ENCODE results near the gene TRERF1.

Gene TRERF1

DNA sequence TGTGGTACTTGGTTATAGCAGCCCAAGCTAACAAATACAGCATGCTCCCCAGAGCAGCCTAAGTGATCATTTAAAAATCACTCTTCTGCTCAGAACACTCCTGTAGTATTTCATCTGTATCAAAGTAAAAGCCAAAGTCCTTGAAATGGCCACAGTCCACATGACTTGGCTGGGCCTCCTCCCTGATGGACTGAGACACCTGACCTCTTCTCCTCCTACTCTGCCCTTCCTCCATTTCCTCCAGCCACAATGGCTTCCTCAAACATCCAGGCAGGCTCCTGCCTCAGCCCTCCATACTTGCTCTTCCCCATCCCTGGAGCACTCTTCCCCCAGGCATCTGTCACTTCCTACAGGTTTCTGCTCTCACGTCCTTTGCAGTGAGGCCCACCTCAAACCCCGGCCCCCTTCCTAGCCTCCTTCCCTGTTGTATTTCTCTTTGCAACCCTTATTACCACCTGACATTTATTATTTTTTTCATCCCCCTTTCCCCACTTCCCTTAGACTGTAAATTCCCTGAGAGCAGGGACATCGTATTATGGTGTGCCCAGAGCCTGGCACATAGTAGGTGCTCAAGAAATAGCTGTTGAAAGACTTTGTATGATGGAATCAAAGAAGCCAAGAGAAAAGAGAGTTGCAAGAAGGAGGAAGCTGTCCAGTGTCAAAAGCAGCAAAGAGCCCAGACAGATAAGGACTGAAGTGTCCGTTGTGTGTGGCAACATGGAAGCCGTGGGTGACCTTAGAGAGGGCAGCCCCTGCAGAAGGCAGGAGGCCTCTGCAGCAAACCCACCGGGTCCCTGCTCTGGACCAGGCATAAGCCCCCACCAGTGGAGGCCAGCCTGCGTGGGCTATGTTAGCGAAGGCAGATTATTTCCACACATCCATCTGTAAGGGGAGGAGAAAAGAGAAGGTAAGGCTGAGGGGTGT, 87.5 kb downstream of the TRERF1 start:
- DNase-seq, result no peak

DNA sequence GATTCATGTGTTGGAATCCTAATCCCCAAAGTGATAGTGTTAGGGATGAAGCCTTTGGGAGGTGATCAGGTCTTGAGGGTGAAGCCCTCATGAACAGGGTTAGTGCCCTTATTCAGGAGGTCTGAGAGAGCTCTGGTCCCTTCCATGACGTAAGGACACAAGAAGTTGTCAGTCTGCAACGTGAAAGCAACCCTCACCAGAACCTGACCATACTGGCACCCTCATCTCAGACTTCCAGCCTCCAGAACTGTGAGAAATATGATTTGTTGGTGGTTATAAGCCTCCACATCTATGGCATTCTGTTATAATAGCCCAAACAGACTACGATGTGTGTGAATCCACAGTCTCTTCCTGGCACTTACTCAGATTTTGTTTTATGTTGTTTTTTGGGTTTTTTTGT, 90.7 kb downstream of the TRERF1 start:
- no peak for DNase-seq

DNA sequence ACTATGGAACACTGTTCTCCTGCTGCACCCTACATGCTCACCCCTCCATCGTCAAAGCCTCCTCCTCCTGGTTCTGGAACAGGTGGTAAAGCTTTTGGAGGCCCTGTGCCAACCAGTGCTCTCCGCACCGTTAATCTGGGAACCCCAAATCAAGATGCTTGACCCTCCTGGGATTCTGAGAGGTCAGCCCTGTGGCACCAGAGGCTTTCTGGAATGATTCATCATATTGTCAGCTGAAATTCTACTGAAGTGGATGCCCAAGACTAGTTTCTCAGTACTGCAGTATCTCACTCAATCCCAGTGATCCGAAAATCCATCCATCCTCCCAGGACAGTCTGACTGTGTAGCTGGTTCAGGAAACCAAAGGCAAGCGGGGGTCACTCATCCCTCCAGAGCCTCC, 92.7 kb downstream of the TRERF1 start:
- no peak for DNase-seq

DNA sequence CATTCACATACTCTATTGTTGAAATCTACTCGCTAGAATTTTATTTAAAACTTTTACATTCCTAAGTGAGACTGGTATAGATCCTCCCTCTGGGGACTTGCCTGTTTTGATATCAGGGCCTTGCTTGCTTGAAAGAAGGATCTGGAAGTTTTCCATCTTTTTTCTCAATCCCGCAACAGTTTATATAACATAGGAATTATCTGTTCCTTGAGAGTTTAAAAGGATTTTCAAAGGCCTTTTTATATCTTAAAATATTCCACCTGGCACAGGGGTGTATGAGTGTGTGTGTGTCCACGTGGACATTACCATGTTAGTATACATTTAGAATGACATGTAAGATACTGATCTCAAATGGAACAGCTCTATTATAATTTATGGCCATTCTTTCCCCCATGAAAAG, 96.3 kb downstream of the TRERF1 start:
- no peak for DNase-seq

DNA sequence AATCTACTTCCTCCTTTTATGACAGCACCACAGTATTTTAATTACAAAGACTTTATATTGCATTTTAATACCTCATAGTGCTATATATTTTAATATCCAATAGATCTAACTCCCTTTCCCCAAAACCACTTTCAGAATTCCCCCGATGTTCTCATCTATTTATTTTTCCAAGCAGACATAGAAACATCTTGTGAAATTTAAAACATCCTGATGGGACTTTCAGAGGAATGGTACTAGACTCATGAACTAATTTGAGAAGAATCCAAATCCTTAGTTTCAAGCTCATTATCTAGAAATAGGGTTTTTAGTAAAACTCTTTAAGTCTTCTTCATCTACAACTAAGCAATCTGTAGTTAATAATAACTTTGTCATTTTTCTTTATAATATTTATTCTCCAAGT, 97.0 kb downstream of the TRERF1 start:
- DNase-seq, result no peak

DNA sequence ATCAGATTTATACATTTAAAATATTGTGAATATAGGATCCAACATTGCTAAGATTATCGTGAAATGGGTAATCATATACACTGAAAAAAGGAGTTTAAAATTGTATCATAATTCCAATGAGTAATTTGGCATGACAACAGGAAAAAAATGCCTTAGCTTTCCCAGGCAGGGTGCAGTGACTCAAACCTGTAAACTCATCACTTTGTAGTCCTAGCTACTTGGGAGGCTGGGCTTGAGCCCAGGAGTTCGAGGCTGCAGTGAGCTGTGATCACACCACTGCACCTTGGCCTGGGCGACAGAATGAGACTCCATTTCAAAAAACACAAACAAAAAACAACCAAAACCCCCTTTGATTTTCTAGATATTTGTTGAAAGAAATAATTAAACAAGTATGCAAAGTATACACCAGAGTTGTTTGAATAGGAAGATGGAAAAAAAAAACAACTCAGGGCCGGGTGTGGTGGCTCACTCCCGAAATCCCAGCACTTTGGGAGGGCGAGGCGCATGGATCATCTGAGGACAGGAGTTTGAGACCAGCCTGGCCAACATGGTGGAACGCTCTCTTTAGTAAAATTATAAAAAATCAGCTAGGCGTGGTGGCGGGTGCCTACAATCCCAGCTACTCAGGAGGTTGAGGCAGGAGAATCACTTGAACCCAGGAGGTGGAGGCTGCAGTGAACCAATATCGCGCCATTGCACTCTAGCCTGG, 98.7 kb downstream of the TRERF1 start:
- no peak for DNase-seq

DNA sequence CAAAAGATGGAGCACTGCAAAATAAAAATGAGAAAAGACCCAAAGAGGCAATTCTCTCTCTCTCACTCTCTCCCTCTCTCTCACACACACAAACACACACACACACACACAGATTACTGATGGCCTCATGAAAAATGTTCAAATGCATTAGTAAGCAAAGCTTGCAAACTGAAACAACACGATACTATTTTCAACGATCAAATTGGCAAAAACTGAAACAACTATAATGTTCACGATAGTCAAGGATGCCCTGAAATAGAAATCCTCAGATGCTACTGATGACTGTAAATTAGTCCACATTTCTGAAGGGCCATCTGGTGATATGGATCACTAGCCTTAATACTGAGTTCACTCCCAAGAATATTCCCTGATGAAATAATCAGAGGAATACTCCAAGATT, 100.8 kb downstream of the TRERF1 start:
- DNase-seq, result no peak

DNA sequence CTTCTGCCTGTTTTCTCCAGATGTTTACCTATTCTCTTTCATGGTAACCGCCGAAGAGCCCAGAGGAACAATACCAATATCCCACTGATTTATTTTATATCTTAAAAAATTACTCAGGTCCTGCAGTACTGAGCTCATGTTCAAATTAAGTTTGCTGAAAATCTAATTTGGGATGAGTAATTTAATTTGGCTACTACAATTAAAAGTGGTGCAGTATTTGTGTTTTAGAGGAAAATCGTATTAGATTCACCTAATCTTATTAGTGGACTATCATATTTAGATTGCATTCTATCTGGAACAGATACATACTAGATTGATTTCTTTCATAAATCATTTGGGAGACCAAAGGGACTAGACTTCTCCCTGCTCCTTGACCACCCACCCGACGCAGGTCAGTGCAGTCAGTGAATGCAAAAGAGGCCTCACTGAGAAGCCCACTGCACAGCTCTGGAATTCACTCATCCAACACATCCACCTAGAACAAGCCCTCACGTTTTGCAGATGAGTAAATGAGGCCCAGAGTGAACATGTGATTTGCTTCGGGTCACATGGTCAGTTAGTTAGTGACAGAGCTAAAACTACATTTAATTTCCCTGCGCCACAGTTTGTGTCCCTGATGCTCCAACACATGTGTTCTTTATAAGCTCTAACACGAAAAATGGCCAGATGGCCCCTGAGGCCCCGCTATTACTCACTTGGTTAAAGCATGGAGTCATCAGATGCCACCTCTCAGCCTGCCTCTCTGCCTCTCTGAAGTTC, 101.8 kb downstream of the TRERF1 start:
- no peak for DNase-seq

DNA sequence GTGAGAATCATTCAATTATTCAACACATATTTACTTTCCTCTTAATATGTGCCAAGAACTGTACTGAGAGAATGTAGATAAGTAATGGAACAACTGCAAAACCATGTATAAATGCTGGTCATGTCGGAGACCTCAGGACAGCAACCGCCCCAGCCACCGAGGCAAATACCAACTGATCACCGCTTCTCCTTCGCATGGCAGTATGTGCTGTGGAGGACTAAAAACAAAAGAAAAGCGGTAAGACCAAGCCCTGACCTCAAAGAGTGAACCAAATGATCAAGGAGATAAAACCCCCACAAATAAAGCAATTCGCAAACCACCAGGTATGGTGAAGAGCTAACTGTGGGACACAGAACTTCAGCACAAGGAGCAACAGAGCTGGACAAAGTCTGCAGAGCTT, 104.3 kb downstream of the TRERF1 start:
- no peak for DNase-seq

DNA sequence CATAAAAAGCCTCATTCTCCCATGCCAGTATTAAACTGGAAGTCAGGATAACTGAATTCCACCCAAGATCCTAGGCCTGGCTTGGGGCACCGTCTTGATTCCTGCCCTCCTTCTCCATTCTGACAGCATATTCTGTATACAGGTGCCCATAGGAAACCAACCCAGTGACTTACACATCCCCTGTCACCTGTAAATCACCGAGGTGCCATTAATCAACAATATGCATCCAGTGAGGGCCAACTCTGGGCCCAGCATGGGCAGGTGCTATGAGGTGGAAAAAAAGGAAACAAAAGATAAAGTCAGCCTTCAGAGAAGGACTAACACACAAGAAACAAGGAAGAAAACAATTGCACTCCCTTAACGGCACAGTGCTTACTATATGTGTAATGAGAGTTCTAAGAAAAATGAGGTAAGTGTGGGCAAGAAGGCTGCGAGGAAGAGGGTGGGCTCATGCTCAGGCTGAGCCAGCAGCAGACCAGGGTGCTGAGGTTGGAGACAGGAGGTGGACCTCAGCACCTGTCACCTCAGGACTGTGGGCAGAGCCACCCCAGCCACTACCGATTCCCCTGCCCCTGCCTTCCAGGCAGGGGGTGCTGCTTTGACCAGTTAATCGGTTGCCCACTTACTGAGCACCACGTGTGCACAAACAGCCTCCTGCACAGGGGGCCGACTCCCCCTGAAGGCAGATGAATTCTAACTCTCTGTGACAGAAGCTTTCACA, 105.9 kb downstream of the TRERF1 start:
- no peak for DNase-seq

DNA sequence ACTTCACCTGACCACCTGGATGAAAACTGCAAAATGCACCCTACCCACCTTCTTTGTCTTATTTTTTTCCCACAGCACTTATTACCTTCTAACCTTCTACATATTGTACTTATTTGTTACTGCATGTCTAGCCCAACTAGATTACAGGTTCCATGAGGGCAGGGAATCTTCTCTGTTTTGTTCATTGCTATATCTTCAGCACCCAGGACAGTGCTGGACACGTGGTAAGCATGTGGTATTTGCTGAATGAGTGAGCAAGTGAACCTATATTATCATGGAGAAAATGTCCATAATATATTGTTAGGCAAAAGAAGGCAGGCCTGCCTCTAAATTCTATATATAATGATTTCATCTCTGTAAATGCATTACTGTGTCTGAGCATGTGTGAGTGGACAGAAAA, 107.0 kb downstream of the TRERF1 start:
- DNase-seq, result no peak

DNA sequence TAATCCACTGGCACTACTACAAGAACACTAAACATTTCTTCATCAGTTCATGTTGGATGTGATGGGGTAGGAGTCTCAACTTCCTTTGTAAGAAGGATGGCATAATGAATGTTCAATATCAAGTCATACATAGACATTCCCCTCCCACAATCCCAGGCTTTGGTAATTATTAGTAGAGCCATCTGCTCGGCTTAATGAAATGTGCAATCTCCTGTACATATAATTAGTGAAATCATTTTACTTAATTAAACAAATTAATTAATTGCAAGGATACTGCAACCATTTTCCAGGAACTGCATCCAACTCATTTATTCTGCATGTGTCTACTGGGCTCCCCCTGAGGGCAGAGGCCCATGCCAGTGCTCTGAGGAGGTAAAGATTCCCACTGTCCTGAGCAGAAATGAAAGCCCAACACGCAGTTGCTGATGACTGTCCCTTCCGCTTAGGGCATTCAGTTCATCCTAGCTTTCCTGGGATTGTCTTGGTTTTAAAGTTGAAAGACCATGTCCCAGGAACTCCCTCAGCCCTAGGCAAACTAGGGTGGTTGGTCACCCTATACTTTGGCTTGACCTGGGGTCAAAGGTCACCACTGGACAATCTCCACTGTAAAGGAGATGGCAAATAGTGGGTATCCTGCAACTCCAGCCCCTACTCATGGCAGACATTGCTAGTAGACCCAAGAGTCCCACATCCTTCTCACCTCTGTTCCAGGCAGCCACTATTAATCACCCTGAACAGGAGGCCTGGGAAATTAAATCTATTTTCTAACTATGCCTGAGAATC, 109.8 kb downstream of the TRERF1 start:
- DNase-seq, result no peak

DNA sequence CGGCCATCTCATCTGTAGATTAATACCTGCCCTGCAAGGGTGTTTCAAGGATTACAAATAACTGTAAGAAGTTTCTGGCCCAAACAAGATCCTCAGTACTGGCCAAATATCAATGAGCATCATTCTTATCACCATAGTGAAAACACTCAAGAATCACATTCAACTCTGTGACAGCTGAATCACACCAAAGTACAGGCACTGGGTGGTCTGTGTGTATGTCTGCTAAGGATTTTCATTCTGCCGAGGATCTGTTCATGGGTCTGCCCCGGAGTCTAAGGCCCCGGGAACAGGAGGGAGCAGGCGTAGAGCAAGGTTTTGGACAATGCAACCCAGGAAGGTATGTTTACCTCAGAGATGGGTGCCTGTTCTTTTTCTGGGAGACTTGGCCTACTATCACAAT, 110.5 kb downstream of the TRERF1 start:
- DNase-seq, result no peak

DNA sequence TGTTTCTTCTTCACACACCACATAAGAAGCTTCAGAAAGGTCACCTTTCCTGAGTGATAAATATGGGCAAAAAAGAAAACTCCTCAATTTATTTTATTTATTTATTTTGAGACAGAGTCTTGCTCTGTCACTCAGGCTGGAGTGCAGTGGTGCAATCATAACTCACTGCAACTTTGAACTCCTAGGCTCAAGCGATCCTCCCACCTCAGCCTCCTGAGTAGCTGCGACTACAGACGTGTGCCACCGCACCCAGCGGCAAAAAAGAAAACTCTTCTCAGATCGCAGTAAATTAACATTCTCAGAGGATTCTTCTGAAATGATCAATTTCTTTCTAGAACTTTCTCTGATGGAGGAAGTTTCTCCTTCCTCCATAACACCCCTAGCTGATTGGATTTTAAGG, 111.2 kb downstream of the TRERF1 start:
- no peak for DNase-seq

DNA sequence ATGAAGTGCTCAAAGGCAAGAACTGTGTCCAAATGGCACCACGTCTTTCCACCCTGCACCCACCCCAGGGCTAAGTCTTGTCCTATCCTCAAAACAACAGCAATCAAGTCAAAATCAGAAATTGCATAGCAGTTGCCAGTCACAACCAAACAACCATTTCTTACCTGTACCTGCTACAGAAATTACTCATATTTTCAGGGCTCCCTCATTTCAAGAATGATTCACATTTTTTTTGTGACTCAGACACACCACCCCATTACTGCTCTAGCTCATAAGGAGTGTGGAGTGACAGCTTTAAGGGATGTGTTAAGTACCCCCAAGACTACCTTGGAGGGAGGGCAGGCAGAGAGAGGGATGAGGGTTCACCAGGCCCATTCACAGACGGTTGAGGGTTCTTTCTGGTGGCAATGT, 111.7 kb downstream of the TRERF1 start:
- peak in 1 of 2 donors; percentile 5 for DNase-seq

DNA sequence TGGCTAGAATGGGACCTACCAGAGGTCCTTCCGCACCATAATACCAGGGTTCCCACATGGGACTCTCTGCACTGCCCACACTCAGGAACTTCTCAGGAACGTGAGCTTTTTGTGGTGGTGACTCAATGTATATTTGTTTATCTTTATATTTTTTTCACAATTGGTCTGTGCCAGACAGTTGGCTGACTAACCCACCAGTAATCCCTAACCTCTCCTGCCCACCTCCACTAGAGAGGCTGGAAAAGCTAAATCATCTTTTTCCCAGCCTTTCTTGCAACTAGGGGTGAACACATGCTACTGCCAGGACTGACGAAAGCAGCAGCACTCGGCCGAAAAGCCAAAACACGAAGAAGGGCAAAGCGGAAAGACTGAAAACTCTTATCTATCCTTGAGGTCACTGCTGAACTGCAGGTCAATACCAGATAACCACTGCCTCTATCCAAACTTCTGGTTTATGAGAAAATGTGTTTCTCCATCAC, 112.9 kb downstream of the TRERF1 start:
- no peak for DNase-seq

DNA sequence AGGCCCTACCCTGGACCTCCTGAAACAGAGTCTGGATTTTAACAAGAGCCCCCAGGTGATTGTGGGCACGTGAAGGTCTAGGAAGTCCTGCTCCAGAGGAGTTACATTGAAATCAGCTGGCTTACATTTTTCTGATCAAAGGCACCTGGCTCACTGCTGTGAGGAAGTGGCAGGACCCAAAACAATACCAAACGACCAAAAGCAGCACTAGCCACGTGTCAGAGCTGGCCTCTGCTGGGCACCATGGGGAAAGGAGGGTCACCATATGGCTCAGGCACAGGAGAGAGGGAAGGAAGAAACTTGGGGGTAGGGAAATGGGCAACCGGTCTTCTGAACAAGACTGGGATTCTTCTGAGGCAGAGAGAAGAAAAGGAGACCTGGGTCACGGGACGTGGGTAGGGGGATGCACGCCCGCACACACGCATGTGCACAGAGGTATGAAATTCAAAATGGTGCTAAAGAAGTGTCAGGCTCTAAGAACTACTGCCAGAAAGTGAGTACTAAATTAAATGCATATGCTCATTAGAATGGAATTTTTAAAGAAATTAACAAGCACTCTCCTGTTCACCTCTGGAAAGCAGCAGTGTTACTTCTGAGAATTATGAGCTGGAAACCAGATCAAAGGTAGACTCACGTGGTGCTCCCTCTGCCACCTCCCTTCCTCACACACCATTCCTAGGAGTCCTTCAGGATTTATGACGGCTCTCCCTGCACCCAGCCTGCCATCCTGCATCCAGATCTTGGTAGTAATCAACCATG, 113.6 kb downstream of the TRERF1 start:
- DNase-seq, result no peak

DNA sequence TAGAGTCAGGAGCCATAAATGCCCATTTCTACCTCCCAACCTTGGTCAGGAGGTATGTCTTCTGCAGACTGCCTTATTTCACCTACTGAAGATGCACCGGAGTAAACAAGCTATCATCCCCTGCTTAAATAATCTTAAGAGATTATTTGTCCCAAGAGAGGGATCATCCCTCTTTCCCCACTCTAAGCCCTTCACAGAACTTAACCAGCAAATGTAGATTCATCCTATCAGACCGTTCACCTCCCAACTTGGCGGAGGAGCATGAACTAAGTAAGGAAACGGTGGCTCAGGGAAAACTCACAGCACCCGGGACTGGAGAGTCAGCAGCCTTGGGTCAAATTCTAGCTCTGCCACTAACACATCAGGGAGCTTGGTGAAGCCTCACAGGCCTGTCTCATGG, 115.3 kb downstream of the TRERF1 start:
- DNase-seq, result no peak

DNA sequence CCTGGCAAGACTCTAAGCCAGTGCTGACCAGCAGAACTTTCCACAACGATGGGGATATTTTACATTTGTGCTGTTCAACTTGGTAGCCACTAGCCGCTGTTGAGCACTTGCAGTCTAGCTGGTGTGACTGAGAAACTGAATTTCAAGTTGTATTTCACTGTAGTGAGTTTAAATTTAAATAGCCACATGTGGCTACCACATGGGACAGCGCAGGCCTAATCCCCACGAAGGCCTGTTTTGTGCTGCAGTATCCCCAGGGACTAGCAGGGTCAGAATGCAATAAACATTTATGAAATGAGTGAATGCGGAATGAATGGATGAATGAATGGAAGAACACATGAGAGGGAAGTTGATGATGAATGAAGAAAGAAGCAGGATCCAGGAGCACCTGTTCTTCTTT, 115.8 kb downstream of the TRERF1 start:
- DNase-seq, result no peak

DNA sequence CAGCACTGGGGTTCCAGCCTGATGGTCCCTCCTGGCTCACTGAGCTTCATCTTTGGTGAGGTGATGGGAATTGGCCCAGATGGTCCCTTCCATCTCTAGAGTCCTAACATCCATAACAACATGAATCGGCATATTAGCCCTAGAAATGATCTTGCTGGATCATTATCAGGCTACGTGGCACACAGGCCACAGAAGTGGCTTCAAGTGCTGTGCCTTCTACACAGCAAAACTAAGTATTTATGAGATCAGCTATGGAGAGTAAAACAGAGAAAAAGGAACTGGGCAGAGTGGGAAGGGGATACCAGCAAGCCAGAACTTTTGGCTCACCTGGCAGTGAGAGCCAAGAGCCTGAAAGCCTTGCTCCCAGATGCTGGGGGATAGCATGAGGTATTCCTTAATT, 116.9 kb downstream of the TRERF1 start:
- no peak for DNase-seq

DNA sequence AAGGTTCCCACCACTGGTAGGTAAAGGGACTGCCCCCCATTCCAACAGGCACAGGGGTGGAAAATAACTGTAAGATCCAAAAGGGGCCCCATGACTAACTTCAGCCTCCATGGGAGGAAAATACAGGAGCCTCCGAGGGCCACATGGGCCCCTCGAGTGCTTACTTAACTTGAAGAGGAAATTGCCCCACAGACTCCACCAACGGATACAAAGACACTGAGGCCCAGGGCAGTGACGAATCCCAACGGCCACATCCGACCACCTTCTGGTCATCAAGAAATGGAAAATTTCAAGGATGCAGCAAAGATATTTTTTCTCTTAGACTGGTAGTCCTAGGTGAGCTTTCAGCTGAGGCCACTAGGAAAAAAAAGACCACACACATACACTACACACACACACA, 118.1 kb downstream of the TRERF1 start:
- no peak for DNase-seq
